MCF 10A (cell line): Measurements from ENCODE around the gene SERPINI1. TPM values are rescaled to one million over a fixed set of nuclear protein-coding genes. Genes with fewer than 3 reads are reported as not detected.

Source experiments
- BruUV-seq: library from RNA; stranded (reverse); fragments of 400-500 nt; replicated peaks from 2 replicates; lab custom pipeline; 2021; lab: Mats Ljungman, UMichigan
- CTCF ChIA-PET: fragments of 300-600 bp; sonication (Branson Sonifier 250); formaldehyde crosslinking; extraction: SDS; loops from one replicate; lab custom pipeline; 2021; ENCODE audit warnings: antibody characterized with exemption, inconsistent platforms; lab: Yijun Ruan, JAX
- POLR2A ChIA-PET: fragments of 300-600, 350-650 bp; sonication (Branson Sonifier 250); formaldehyde crosslinking; extraction: SDS; loops from one replicate; lab custom pipeline; 2020; ENCODE audit warnings: antibody characterized with exemption, inconsistent platforms; lab: Yijun Ruan, JAX
- DNase-seq: peaks from one replicate; pipeline ENCODE4 v3.0.0-alpha.2; 2018; ENCODE audit not compliant: unreplicated experiment
- H3K27ac Mint-ChIP-seq: one replicate; pipeline ENCODE4 v1.8.0; 2022; ENCODE audit warnings: mild to moderate bottlenecking, low read depth, mixed read lengths; ENCODE audit not compliant: unreplicated experiment
- H3K27me3 Mint-ChIP-seq: one replicate; pipeline ENCODE4 v1.8.0; 2022; ENCODE audit warnings: mixed read lengths; ENCODE audit not compliant: insufficient read depth, unreplicated experiment
- H3K36me3 Mint-ChIP-seq: one replicate; pipeline ENCODE4 v1.8.0; 2022; ENCODE audit warnings: mild to moderate bottlenecking, moderate library complexity, mixed read lengths; ENCODE audit not compliant: insufficient read depth, unreplicated experiment
- H3K4me1 Mint-ChIP-seq: one replicate; pipeline ENCODE4 v1.8.0; 2022; ENCODE audit warnings: mixed read lengths; ENCODE audit not compliant: insufficient read depth, unreplicated experiment
- H3K4me3 Mint-ChIP-seq: one replicate; pipeline ENCODE4 v1.8.0; 2022; ENCODE audit warnings: mild to moderate bottlenecking, moderate library complexity, mixed read lengths; ENCODE audit not compliant: unreplicated experiment
- H3K9me3 Mint-ChIP-seq: one replicate; pipeline ENCODE4 v1.8.0; 2022; ENCODE audit warnings: mixed read lengths; ENCODE audit not compliant: unreplicated experiment
- intact Hi-C: fragments of 100-400 bp; cut with micrococcal nuclease; formaldehyde crosslinking; loops from 2 replicates; pipeline ENCODE4 v1.14.1; 2022
- total RNA-seq: library from RNA; stranded (reverse); gene quantifications from 2 replicates; pipeline ENCODE4 v1.2.3, GENCODE V29; 2022
- TF ChIP-seq, protein P1 (sequence below): fragments of 200-600 bp; IDR thresholded peaks from one replicate; pipeline ENCODE4 v1.8.0; 2022; ENCODE audit warnings: antibody characterized with exemption, mild to moderate bottlenecking; ENCODE audit not compliant: unreplicated experiment

Gene SERPINI1
- total RNA-seq, 1 experiment from 2014 or later = 2.6 TPM

DNA sequence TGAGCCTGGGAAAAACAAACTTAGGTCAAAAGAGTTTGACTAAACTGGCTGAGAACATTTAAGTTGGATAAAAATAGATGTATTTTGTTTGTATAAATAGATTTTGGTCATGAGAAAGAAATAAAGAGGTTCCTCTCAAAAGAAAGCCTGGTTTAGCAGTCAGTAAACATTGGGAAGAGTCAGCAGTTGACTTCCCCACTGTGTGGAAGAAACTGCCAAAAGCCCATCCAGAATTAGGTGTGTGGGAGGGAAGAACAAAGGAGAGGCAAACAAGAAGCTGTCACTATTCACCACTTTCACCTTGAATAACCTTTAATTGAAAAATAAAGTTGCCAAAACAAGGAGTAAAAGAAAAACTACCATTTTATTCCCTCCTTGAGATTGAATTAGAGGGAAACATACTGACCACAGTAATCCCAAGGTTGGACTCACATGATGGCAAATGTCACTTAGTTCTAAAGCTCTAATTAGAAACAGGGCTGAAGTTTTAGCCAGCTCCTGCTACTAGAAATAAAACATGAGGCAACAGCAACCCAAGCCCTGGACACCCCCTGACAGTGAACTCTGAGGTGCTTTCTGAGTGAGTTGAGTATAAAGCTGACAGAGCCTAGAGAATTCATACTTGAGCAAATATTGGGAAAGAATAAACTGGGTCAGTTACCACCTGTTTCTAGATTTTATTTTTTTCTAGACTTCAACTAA, 139.3 kb downstream of the SERPINI1 start:
- H3K4me3 Mint-ChIP-seq = no peak overlapping the region
- no peak for DNase-seq
- H3K36me3 Mint-ChIP-seq = no peaks in the 10 kb centered on the region
- no peaks in the 10 kb centered on the region for H3K9me3 Mint-ChIP-seq
- H3K4me1 Mint-ChIP-seq = peaks cover 5% of the 10 kb centered on the region
- intact Hi-C loops = no loop called here
- H3K27me3 Mint-ChIP-seq = peaks cover 9% of the 10 kb centered on the region
- TF ChIP-seq, protein P1, sequence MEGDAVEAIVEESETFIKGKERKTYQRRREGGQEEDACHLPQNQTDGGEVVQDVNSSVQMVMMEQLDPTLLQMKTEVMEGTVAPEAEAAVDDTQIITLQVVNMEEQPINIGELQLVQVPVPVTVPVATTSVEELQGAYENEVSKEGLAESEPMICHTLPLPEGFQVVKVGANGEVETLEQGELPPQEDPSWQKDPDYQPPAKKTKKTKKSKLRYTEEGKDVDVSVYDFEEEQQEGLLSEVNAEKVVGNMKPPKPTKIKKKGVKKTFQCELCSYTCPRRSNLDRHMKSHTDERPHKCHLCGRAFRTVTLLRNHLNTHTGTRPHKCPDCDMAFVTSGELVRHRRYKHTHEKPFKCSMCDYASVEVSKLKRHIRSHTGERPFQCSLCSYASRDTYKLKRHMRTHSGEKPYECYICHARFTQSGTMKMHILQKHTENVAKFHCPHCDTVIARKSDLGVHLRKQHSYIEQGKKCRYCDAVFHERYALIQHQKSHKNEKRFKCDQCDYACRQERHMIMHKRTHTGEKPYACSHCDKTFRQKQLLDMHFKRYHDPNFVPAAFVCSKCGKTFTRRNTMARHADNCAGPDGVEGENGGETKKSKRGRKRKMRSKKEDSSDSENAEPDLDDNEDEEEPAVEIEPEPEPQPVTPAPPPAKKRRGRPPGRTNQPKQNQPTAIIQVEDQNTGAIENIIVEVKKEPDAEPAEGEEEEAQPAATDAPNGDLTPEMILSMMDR = no peak
- no TSS peak for BruUV-seq
- ChIA-PET POLR2A (no interaction called here), CTCF (interaction anchor here (1.0 to 1.8 kb wide), 4 partner anchors 12 to 61 kb away, joined by 3 to 4 read pairs (median 3); no protein-coding TSS in a partner anchor)
- H3K27ac Mint-ChIP-seq = no peak overlapping the region

Other genes starting within 250 kb of the SERPINI1 start
- 0.54 and 0.98 TPM in 2 replicates for gene WDR49, start 81.8 kb upstream of the SERPINI1 start, total RNA-seq
- 62.9 and 63.3 TPM in 2 replicates for gene PDCD10, start 829 bp upstream of the SERPINI1 start, total RNA-seq